Pancreas (tissue), 10 donors: ENCODE data around the gene SIRPG. TPM values are rescaled to one million over a fixed set of nuclear protein-coding genes. Genes with fewer than 3 reads are reported as not detected.

Source experiments
- ATAC-seq, 4 donors: fragments of 200-7000 bp; cut with Tn5 transposase; one replicate each; pipeline versions ENCODE4 v1.8.0 to v1.9.1; 2020; ENCODE audit warnings: mild to moderate bottlenecking in 4 of 4, moderate library complexity in 4 of 4
- DNase-seq, 6 donors: peaks; one replicate each; pipeline ENCODE4 v3.0.0-alpha.2; 2020
- FAIRE-seq: peaks from 2 replicates; lab custom pipeline; 2012; peaks lifted over from hg19 to GRCh38; lab: Jason Lieb, UNC
- H3K27ac ChIP-seq, 4 donors: fragments of 200-600 bp; sonication (generic); 1 replicate in 3 of 4; 2 replicates in 1 of 4; pipeline versions ENCODE4 v1.5.0 to v1.8.0; 2020
- H3K27me3 ChIP-seq, 4 donors: fragments of 200-600 bp; one replicate each; pipeline ENCODE4 v1.8.0; 2021
- H3K36me3 ChIP-seq, 3 donors: fragments of 200-600 bp; sonication (generic) in 1 of 3; one replicate each; pipeline versions ENCODE4 v1.5.0 to v1.8.0; 2020 to 2021
- H3K4me1 ChIP-seq, 3 donors: fragments of 200-600 bp; one replicate each; pipeline ENCODE4 v1.8.0; 2021
- H3K4me3 ChIP-seq, 4 donors: fragments of 200-600 bp; sonication (generic) in 2 of 4; one replicate each; pipeline versions ENCODE4 v1.5.0 to v1.8.0; 2020 to 2021
- H3K9me3 ChIP-seq, 4 donors: fragments of 200-600 bp; one replicate each; pipeline ENCODE4 v1.8.0; 2021
- CTCF ChIP-seq, 4 donors: fragments of 200-600 bp; sonication (generic) in 3 of 4; IDR thresholded peaks; one replicate each; pipeline versions ENCODE4 v1.5.0 to v1.8.0; 2021; ENCODE audit warnings: antibody characterized with exemption in 4 of 4
- WGBS, 2 donors: extraction: QIAGEN DNeasy Blood & Tissue Kit; methylation state at CpG; one replicate each; pipeline ENCODE4 v1.1.7; 2013; 5-methylcytosine and 5-hydroxymethylcytosine counted together
- intact Hi-C, 3 donors: fragments of 100-400 bp; cut with DNase I; formaldehyde crosslinking; loops; one replicate each; pipeline versions ENCODE4 v1.11.1 to v1.14.2; 2022
- polyA plus RNA-seq, 2 donors: library from polyadenylated mRNA; stranded (reverse); fragments of 200-250 nt; gene quantifications; one replicate each; pipeline ENCODE4 v1.2.3, GENCODE V29; 2013
- total RNA-seq, 6 donors: library from RNA; stranded (reverse); fragmentation: NEBNext Ultra II Directional in 4 of 6; extraction: Animal tissue kit (Norgen Biotek cat#: 25700) in 4 of 6; gene quantifications; one replicate each; pipeline versions ENCODE4 v1.2.1 to v1.2.4, GENCODE V29; 2021 to 2023
- donor health status: healthy with polysubstance abuse.
- donor health status: DM: no; HTN: no; CAD: no; lungs with moderate emphysema.
- donor health status: DM: no; HTN: no; CAD: no.
- donor health status: control.
- donor health status: control.
- donor health status: Bipolar disorder and iron deficiency.
- donor health status: DM: yes; HTN: yes; CAD: no.
- donor health status: DM: no; HTN: no; CAD: no.
- donor health status: DM: no; HTN: no; CAD: no.
- donor health status: DM: yes; HTN: yes; CAD: no.

The SIRPG gene
- total and polyA plus RNA-seq, 8 donors = 0.12 to 0.28 (median 0.21) TPM; not detected in 3

GRCh38 chr20:1689721-1690120 is 32.1 kb upstream of the SIRPG start:
- FAIRE-seq = no peak

GRCh38 chr20:1688886-1689538 is 31.4 kb upstream of the SIRPG start:
- ATAC-seq (no peak), FAIRE-seq (no peak), DNase-seq (no peak)
- Histone ChIP-seq H3K4me3 (no peak overlapping the region), H3K9me3 (no peaks in the 10 kb centered on the region), H3K4me1 (no peaks in the 10 kb centered on the region), H3K36me3 (no peaks in the 10 kb centered on the region), H3K27me3 (no peaks in the 10 kb centered on the region), H3K27ac (no peak overlapping the region)
- 59 to 69% methylated on average over 4 of the region's 4 CpGs for WGBS, 2 donors
- no peak for TF ChIP-seq CTCF (IDR thresholded peaks at IDR 0.05)
- intact Hi-C loops = no loop called here

More at GRCh38 chr20:1689721-1690120, 32.1 kb upstream of the SIRPG start:
- Histone ChIP-seq H3K36me3 (no peaks in the 10 kb centered on the region), H3K9me3 (no peaks in the 10 kb centered on the region), H3K27me3 (no peaks in the 10 kb centered on the region), H3K4me1 (no peaks in the 10 kb centered on the region), H3K4me3 (no peak overlapping the region), H3K27ac (no peak overlapping the region)
- ATAC-seq (no peak), DNase-seq (no peak)
- WGBS, 2 donors = 56% methylated on average over 3 of the region's 3 CpGs
- no peak for TF ChIP-seq CTCF (IDR thresholded peaks at IDR 0.05)
- intact Hi-C loops = no loop called here

- no peak for ATAC-seq
- no peaks in the 10 kb centered on the region for H3K36me3 ChIP-seq
- no peak for TF ChIP-seq CTCF (IDR thresholded peaks at IDR 0.05)
Measured at GRCh38 chr20:1687053-1687452, 29.5 kb upstream of the SIRPG start.

GRCh38 chr20:1686151-1686748 is 28.7 kb upstream of the SIRPG start:
- H3K36me3 ChIP-seq = no peaks in the 10 kb centered on the region
- FAIRE-seq (no peak), ATAC-seq (no peak), DNase-seq (no peak)
- no peak overlapping the region for H3K4me3 ChIP-seq
- no peak for TF ChIP-seq CTCF (IDR thresholded peaks at IDR 0.05)
- no peaks in the 10 kb centered on the region for H3K9me3 ChIP-seq
- 34 to 59% methylated on average over 3 of the region's 3 CpGs for WGBS, 2 donors
- intact Hi-C loops = no loop called here
- H3K4me1 ChIP-seq = no peaks in the 10 kb centered on the region
- peaks cover 0 to 5% (median 0%) of the 10 kb centered on the region in 4 donors for H3K27me3 ChIP-seq
- H3K27ac ChIP-seq = no peak overlapping the region

More at GRCh38 chr20:1687053-1687452, 29.5 kb upstream of the SIRPG start:
- peaks cover 0 to 5% (median 0%) of the 10 kb centered on the region in 4 donors for H3K27me3 ChIP-seq
- no peaks in the 10 kb centered on the region for H3K4me1 ChIP-seq
- DNase-seq (no peak), FAIRE-seq (no peak)
- H3K9me3 ChIP-seq = no peaks in the 10 kb centered on the region
- intact Hi-C loops = no loop called here
- no peak overlapping the region for H3K27ac ChIP-seq
- H3K4me3 ChIP-seq = no peak overlapping the region
